Psoas muscle (tissue), 8 donors: ENCODE data around the gene TTLL10. TPM values are rescaled to one million over a fixed set of nuclear protein-coding genes. Genes with fewer than 3 reads are reported as not detected.

Experiments used
- ATAC-seq, 4 donors: fragments of 200-7000 bp; cut with Tn5 transposase; one replicate each; pipeline ENCODE4 v1.9.1; 2020; ENCODE audit warnings: moderate library complexity in 3 of 4, mild to moderate bottlenecking in 2 of 4
- DNase-seq, 2 donors: peaks; one replicate each; pipeline ENCODE4 v3.0.0-alpha.2; 2020
- H3K27ac ChIP-seq: fragments of 200-600 bp; one replicate; pipeline ENCODE4 v1.8.0; 2022
- H3K27me3 ChIP-seq, 3 donors: fragments of 200-600 bp in 1 of 3; one replicate each; pipeline versions ENCODE4 v1.6.1 to v1.8.0; 2013 to 2022; ENCODE audit warnings: low read length in 2 of 3, mild to moderate bottlenecking in 2 of 3, moderate library complexity in 1 of 3; ENCODE audit not compliant: insufficient read depth in 3 of 3
- H3K36me3 ChIP-seq, 2 donors: fragments of 200-600 bp in 1 of 2; one replicate each; pipeline versions ENCODE4 v1.6.1 to v1.8.0; 2013 to 2022; ENCODE audit warnings: low read depth in 1 of 2, mild to moderate bottlenecking in 1 of 2, moderate library complexity in 1 of 2; ENCODE audit not compliant: insufficient read depth in 1 of 2
- H3K4me1 ChIP-seq: fragments of 200-600 bp; one replicate; pipeline ENCODE4 v1.8.0; 2022
- H3K4me3 ChIP-seq: fragments of 200-600 bp; one replicate; pipeline ENCODE4 v1.8.0; 2022; ENCODE audit warnings: mild to moderate bottlenecking
- H3K9me3 ChIP-seq: fragments of 200-600 bp; one replicate; pipeline ENCODE4 v1.8.0; 2022
- WGBS, 3 donors: extraction: QIAGEN DNeasy Blood & Tissue Kit; methylation state at CpG; one replicate each; pipeline versions ENCODE4 v1.1.6 to v1.1.7; 2013; 5-methylcytosine and 5-hydroxymethylcytosine counted together
- intact Hi-C, 2 donors: fragments of 100-400 bp; cut with DNase I; formaldehyde crosslinking; loops; one replicate each; pipeline versions ENCODE4 v1.11.0 to v1.14.2; 2022
- polyA plus RNA-seq, 3 donors: library from polyadenylated mRNA; stranded (reverse); fragments of 200-250 nt; gene quantifications; one replicate each; pipeline ENCODE4 v1.2.3, GENCODE V29; 2013
- total RNA-seq, 4 donors: library from RNA; stranded (reverse); fragmentation: NEBNext Ultra II Directional in 2 of 4; extraction: Animal tissue kit (Norgen Biotek cat#: 25700) in 2 of 4; gene quantifications; one replicate each; pipeline versions ENCODE4 v1.2.1 to v1.2.4, GENCODE V29; 2021 to 2023
- TF ChIP-seq, protein P1 (sequence below): fragments of 200-600 bp; IDR thresholded peaks from one replicate; pipeline ENCODE4 v1.8.0; 2022; ENCODE audit warnings: antibody characterized with exemption
- donor health status: healthy with polysubstance abuse.
- donor health status: DM: no; HTN: no; CAD: no; lungs with moderate emphysema.
- donor health status: Bipolar disorder and iron deficiency.
- donor health status: healthy.
- donor health status: DM: yes; HTN: yes; CAD: no.
- donor health status: DM: no; HTN: no; CAD: no.
- donor health status: DM: no; HTN: no; CAD: no.
- donor health status: DM: yes; HTN: yes; CAD: no.

The TTLL10 gene
- total and polyA plus RNA-seq, 7 donors, result 0.03 to 0.27 (median 0.10) TPM; not detected in 3

DNA sequence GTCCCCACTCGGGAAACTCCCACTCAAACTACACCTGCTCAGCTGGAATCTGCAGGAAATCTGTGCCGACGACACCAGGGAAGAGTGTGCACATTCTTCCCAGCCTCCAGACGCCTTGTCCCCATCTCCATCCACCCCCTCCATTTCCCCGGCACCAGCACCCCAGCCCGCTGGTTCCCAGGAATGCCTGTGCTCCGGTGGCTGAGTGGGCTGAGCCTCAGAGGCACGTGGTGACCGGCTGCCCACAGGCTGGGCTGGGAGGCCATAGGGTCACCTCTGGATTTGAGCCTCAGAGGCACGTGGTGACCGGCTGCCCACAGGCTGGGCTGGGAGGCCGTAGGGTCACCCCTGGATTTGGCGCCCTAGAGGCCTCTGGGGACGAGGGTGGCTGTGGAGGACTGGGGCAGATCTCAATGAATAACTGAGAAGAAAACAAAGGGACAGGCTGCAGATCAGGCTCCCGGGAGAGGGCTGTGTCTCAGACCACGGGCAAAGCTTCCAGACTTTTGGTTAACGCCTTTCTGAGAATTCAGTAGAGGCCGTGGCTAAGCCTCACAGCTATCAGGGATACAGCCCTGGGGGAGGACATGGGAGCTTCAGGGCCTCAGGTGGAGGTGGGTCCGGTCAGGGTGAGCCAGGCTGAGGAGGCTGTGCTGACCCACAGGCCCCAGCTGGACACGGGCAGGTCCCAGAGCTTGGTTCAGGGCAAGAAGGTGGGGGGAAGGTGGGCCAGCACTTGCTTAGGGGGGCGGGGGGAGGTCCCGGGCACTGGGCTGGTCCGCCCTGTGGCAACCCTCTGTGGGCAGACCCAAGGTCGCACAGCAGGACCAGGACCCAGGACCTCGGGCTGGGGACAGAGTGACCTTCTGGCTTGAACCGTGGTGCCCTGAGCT is 17.3 kb upstream of the TTLL10 start:
- H3K4me1 ChIP-seq, result peaks cover 10% of the 10 kb centered on the region
- peak in 1 of 4 donors; percentile 9 for ATAC-seq
- TF ChIP-seq, protein P1, sequence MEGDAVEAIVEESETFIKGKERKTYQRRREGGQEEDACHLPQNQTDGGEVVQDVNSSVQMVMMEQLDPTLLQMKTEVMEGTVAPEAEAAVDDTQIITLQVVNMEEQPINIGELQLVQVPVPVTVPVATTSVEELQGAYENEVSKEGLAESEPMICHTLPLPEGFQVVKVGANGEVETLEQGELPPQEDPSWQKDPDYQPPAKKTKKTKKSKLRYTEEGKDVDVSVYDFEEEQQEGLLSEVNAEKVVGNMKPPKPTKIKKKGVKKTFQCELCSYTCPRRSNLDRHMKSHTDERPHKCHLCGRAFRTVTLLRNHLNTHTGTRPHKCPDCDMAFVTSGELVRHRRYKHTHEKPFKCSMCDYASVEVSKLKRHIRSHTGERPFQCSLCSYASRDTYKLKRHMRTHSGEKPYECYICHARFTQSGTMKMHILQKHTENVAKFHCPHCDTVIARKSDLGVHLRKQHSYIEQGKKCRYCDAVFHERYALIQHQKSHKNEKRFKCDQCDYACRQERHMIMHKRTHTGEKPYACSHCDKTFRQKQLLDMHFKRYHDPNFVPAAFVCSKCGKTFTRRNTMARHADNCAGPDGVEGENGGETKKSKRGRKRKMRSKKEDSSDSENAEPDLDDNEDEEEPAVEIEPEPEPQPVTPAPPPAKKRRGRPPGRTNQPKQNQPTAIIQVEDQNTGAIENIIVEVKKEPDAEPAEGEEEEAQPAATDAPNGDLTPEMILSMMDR, result no peak
- H3K9me3 ChIP-seq, result no peaks in the 10 kb centered on the region
- H3K36me3 ChIP-seq, result no peaks in the 10 kb centered on the region
- no peak overlapping the region for H3K27ac ChIP-seq
- no peak overlapping the region for H3K4me3 ChIP-seq
- no peak for DNase-seq
- peaks cover 0 to 31% (median 0%) of the 10 kb centered on the region in 3 donors for H3K27me3 ChIP-seq
- intact Hi-C loops, result no loop called here
- 70 to 78% (median 72%) methylated on average over 25 to 26 of the region's 26 CpGs for WGBS, 3 donors

DNA sequence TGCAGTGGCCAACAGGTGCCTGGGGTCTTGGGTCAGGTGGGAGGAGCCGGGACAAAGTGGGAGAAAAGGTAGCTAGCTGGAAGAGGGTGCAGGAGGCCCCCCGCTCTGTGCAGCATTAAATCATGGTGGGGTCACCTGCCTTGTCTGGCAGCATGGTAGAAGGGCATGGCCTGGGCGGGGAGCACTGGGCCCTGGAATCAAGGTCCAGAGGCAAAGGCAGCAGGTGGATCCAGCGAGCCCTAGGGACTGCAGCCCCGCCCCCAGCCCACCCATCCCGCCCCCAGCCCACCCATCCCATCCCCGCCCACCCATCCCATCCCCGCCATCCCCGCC is 16.7 kb upstream of the TTLL10 start:
- H3K27ac ChIP-seq, result no peak overlapping the region
- ATAC-seq, result peak in 1 of 4 donors; percentile 2
- intact Hi-C loops, result no loop called here

DNA sequence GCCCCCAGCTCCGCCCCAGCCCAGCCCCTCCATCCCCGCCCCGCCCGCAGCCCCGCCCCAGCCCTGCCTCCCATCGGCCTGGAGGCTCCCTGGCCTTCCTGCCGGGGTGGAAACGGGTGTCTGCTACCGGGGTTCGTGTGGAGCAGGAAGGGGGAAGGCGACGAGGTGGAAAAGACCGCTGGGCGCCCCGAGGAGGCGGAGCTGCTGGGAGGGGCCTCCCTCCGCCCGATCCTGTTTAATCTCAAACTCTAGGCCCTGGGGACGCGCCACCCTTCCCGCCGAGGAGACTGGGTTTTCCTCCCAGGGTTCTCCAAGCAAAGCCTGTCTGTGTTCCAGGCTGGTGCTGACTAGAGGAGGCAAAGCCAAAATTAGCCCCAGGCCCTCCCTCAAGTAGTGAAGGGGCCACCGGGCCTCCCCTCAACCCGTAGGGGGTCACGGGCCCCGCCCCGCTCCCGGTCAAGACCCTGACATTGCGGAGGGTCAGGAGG is 16.2 kb upstream of the TTLL10 start:
- DNase-seq (peak; percentile 83 to 92), ATAC-seq (peak; percentile 72 to 88 (median 77))
- WGBS, 3 donors, result 1 to 2% (median 2%) methylated on average over 20 to 29 of the region's 29 CpGs
- H3K36me3 ChIP-seq, result no peaks in the 10 kb centered on the region
- peak overlapping the region; percentile 72 for H3K4me3 ChIP-seq
- H3K27ac ChIP-seq, result peak overlapping the region; percentile 81
- intact Hi-C loops, result no loop called here
- peaks cover 10% of the 10 kb centered on the region for H3K4me1 ChIP-seq
- TF ChIP-seq, protein P1, result no peak
- peaks cover 0 to 34% (median 0%) of the 10 kb centered on the region in 3 donors for H3K27me3 ChIP-seq
- H3K9me3 ChIP-seq, result no peaks in the 10 kb centered on the region

More for the DNA sequence above, 16.7 kb upstream of the TTLL10 start:
- TF ChIP-seq, protein P1, result no peak
- 35 to 53% (median 40%) methylated on average over 2 to 8 of the region's 9 CpGs for WGBS, 3 donors
- no peak for DNase-seq
- peaks cover 0 to 31% (median 0%) of the 10 kb centered on the region in 3 donors for H3K27me3 ChIP-seq
- peaks cover 10% of the 10 kb centered on the region for H3K4me1 ChIP-seq
- no peaks in the 10 kb centered on the region for H3K36me3 ChIP-seq
- no peaks in the 10 kb centered on the region for H3K9me3 ChIP-seq
- H3K4me3 ChIP-seq, result no peak overlapping the region

DNA sequence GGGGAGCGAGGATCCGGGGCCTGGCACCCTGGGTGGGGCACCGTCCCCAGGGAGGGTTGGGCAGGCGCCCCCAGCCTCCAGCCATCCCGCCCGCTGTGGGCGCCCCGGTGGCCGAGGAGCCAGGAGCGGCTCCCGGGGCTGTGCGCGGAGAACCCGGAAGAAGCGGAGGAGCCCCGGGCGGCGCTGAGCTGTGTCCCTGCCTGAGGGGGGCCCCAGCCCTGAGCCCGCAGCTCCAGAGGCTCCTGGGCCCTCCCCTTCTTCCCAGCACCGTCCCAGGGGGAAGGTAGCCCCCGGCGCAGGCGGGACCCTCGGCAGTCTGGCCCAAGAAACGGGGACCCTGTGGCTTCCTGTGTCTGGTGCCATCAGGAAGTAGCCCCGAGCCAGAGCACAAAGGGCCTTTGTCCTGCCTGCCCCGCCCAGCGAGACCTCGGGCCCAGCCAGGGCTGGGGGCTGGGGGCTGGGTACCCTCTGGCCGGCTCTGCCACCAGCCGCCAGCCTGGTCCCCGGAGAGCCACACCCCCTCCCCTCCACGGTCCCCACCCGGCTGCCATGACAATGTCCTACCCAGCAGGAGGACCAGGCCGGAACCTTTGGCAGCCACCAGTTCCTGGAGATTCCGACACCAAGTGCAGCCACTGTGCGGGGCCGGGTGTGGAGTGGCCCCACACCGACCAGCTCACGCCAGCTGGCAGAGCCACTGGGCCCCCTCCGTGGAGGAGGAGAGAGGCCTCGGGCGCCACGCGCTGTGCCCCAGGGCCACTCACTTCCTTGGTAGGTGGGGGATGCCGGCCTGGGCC is 15.6 kb upstream of the TTLL10 start:
- H3K27ac ChIP-seq, result peak overlapping the region; percentile 81
- peaks cover 10% of the 10 kb centered on the region for H3K4me1 ChIP-seq
- TF ChIP-seq, protein P1, result no peak
- 13 to 20% (median 15%) methylated on average over 29 to 46 of the region's 46 CpGs for WGBS, 3 donors
- peak; percentile 43 to 73 for DNase-seq
- ATAC-seq, result peak; percentile 29 to 69 (median 44)
- peaks cover 0 to 41% (median 0%) of the 10 kb centered on the region in 3 donors for H3K27me3 ChIP-seq
- peak overlapping the region; percentile 72 for H3K4me3 ChIP-seq
- no peaks in the 10 kb centered on the region for H3K36me3 ChIP-seq
- intact Hi-C loops, result no loop called here
- no peaks in the 10 kb centered on the region for H3K9me3 ChIP-seq
